ENCODE results near the gene WNT7A. TPM values are rescaled to one million over a fixed set of nuclear protein-coding genes. Genes with fewer than 3 reads are reported as not detected.

WNT7A gene
- total and polyA plus RNA-seq, 4 donors: not detected

DNA sequence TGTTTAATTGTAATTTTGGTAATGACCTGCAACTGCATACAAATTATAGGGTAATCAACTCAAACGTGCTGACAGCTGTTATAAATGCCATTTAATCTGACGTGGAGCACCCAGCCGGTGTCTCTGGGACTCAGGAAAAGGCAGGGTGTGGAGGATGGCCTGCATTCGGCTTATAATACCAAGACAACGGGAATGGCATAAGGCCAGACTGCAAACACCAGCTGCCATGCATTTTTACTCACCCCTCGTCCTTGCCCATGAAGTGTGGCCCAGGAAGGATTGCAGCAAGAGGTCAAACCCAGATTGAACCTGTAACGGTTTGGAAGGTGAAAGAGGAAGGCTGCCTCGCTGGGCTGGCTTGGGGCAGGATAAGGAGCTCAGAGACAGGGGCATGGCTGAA is 96.4 kb downstream of the WNT7A start:
- Histone ChIP-seq H3K9ac (ENCODE audit: low read depth in 1 of 2, low read length in 2 of 2) (no peak overlapping the region), H3K9me3 (ENCODE audit: control insufficient read depth in 4 of 4, low read length in 3 of 4) (peaks cover 0 to 2% (median 0%) of the 10 kb centered on the region in 4 donors), H3K27me3 (ENCODE audit: control insufficient read depth in 4 of 4, insufficient read depth in 4 of 4, low read length in 3 of 4) (no peaks in the 10 kb centered on the region), H3K4me1 (ENCODE audit: control insufficient read depth in 4 of 4, insufficient read depth in 4 of 4, low read length in 3 of 4) (no peaks in the 10 kb centered on the region), H3K27ac (ENCODE audit: low read depth in 1 of 2, low read length in 2 of 2) (no peak overlapping the region), H3K36me3 (ENCODE audit: control insufficient read depth in 4 of 4, insufficient read depth in 3 of 4, low read depth in 1 of 4, low read length in 3 of 4) (no peaks in the 10 kb centered on the region), H3K4me3 (ENCODE audit: low read depth in 1 of 3, low read length in 3 of 3) (no peak overlapping the region)
- TF ChIP-seq HNF4G (IDR thresholded peaks at IDR 0.05) (no peak), FOXA2 (IDR thresholded peaks at IDR 0.05) (no peak), FOXA1 (IDR thresholded peaks at IDR 0.05) (no peak), TAF1 (conservative IDR thresholded peaks at IDR 0.05) (no peak), NR2F2 (IDR thresholded peaks at IDR 0.05) (no peak), GABPA (IDR thresholded peaks at IDR 0.05 in 1 of 2, conservative IDR thresholded peaks at IDR 0.05 in 1 of 2) (no peak), EGR1 (IDR thresholded peaks at IDR 0.05; ENCODE audit: low read depth in 2 of 2) (no peak), RXRA (IDR thresholded peaks at IDR 0.05) (no peak), SP1 (IDR thresholded peaks at IDR 0.05) (no peak), YY1 (IDR thresholded peaks at IDR 0.05) (no peak), RAD21 (IDR thresholded peaks at IDR 0.05) (no peak), JUND (IDR thresholded peaks at IDR 0.05) (no peak), ZBTB33 (IDR thresholded peaks at IDR 0.05) (no peak), REST (IDR thresholded peaks at IDR 0.05) (no peak), HNF4A (conservative IDR thresholded peaks at IDR 0.05) (no peak), ATF3 (IDR thresholded peaks at IDR 0.05) (no peak)
- TF ChIP-seq, protein P1, sequence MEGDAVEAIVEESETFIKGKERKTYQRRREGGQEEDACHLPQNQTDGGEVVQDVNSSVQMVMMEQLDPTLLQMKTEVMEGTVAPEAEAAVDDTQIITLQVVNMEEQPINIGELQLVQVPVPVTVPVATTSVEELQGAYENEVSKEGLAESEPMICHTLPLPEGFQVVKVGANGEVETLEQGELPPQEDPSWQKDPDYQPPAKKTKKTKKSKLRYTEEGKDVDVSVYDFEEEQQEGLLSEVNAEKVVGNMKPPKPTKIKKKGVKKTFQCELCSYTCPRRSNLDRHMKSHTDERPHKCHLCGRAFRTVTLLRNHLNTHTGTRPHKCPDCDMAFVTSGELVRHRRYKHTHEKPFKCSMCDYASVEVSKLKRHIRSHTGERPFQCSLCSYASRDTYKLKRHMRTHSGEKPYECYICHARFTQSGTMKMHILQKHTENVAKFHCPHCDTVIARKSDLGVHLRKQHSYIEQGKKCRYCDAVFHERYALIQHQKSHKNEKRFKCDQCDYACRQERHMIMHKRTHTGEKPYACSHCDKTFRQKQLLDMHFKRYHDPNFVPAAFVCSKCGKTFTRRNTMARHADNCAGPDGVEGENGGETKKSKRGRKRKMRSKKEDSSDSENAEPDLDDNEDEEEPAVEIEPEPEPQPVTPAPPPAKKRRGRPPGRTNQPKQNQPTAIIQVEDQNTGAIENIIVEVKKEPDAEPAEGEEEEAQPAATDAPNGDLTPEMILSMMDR (IDR thresholded peaks at IDR 0.05; ENCODE audit: low read depth, low read length, missing input control): no peak
- TF ChIP-seq, protein P2, sequence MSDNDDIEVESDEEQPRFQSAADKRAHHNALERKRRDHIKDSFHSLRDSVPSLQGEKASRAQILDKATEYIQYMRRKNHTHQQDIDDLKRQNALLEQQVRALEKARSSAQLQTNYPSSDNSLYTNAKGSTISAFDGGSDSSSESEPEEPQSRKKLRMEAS (IDR thresholded peaks at IDR 0.05): no peak
- 70% methylated on average over 8 of the region's 8 CpGs for WGBS
- DNase-seq (ENCODE audit: low spot score): no peak

Measured in liver (tissue), 9 donors.